Spleen (tissue), 7 donors: Measurements from ENCODE around the gene KCNAB1.

Experiments used
- CTCF ChIP-seq, 11 experiments: fragments of 200-600 bp in 7 of 11; fragments of 450-650 bp in 4 of 11; sonication (generic) in 4 of 11; IDR thresholded peaks in 8 of 11; conservative IDR thresholded peaks in 3 of 11; 1 replicate in 7 of 11; 2 replicates in 4 of 11; pipeline versions ENCODE4 v1.4.0 to v1.8.0; 2016 to 2021; ENCODE audit warnings: antibody characterized with exemption in 11 of 11, inconsistent platforms in 4 of 11, mild to moderate bottlenecking in 1 of 11
- POLR2AphosphoS5 ChIP-seq, 3 donors: sonication (generic); formaldehyde crosslinking; IDR thresholded peaks; one replicate each; pipeline ENCODE4 v1.5.1; 2017; ENCODE audit warnings: antibody characterized with exemption in 3 of 3
- donor health status: DM: no; HTN: no; CAD: no; lungs with moderate emphysema.
- donor health status: DM: no; HTN: no; CAD: no.
- donor health status: DM: no; HTN: no; CAD: no.

DNA sequence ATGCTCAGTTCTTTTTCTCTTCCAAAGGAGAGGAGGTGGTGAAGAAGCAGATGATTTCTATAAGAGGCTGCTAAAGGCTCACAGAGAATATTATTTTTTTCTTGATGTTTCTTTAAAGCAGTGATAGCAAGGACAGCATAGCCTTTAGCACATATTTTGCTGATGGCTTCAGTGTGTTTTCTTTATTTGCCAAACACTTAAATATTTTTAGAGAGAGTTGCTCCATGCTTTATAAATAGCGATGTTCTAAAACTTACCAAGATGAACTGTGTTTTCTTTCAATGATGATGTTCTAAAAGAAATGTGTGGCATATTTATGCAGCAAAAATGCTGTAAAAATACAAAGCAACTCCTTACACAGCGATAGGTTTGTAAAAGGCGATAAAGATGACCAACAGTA, 11.8 kb upstream of the KCNAB1 start:
- no peak for TF ChIP-seq CTCF (IDR thresholded peaks at IDR 0.05 in 8 of 11, conservative IDR thresholded peaks at IDR 0.05 in 3 of 11)
- no peak for TF ChIP-seq POLR2AphosphoS5 (IDR thresholded peaks at IDR 0.05)
